ENCODE data around the gene SYMPK.

SYMPK gene

GRCh38 chr19:45822716-45823115 is 40.2 kb downstream of the SYMPK start:
- TF ChIP-seq REST (IDR thresholded peaks at IDR 0.05; ENCODE audit: insufficient replicate concordance, low read depth): no peak
- no peak for TF ChIP-seq GABPA (IDR thresholded peaks at IDR 0.05; ENCODE audit: low read depth)
- TF ChIP-seq POLR2AphosphoS5 (IDR thresholded peaks at IDR 0.05; ENCODE audit: low read depth): no peak
- TF ChIP-seq SPI1 (IDR thresholded peaks at IDR 0.05; ENCODE audit: borderline replicate concordance, low read depth): no peak
- no peak for TF ChIP-seq CTCF (IDR thresholded peaks at IDR 0.05; ENCODE audit: insufficient read depth, low read length)
- Histone ChIP-seq H3K27ac (replicated peaks) (no peak overlapping the region), H3K27me3 (ENCODE audit: insufficient read depth, poor library complexity, severe bottlenecking) (no peaks in the 10 kb centered on the region), H3K4me3 (replicated peaks; ENCODE audit: insufficient read depth, low read length) (no peak overlapping the region)
- no peak for DNase-seq (ENCODE audit: low read depth in 1 of 2, low spot score in 1 of 2)

- Histone ChIP-seq H3K4me3 (replicated peaks; ENCODE audit: insufficient read depth, low read length) (no peak overlapping the region), H3K27me3 (ENCODE audit: insufficient read depth, poor library complexity, severe bottlenecking) (no peaks in the 10 kb centered on the region), H3K27ac (replicated peaks) (no peak overlapping the region)
- DNase-seq (ENCODE audit: low read depth in 1 of 2, low spot score in 1 of 2): no peak
- no peak for TF ChIP-seq CTCF (IDR thresholded peaks at IDR 0.05; ENCODE audit: insufficient read depth, low read length)
- no peak for TF ChIP-seq GABPA (IDR thresholded peaks at IDR 0.05; ENCODE audit: low read depth)
- no peak for TF ChIP-seq REST (IDR thresholded peaks at IDR 0.05; ENCODE audit: insufficient replicate concordance, low read depth)
- no peak for TF ChIP-seq SPI1 (IDR thresholded peaks at IDR 0.05; ENCODE audit: borderline replicate concordance, low read depth)
Measured at GRCh38 chr19:45821570-45821969, 41.4 kb downstream of the SYMPK start.

DNA sequence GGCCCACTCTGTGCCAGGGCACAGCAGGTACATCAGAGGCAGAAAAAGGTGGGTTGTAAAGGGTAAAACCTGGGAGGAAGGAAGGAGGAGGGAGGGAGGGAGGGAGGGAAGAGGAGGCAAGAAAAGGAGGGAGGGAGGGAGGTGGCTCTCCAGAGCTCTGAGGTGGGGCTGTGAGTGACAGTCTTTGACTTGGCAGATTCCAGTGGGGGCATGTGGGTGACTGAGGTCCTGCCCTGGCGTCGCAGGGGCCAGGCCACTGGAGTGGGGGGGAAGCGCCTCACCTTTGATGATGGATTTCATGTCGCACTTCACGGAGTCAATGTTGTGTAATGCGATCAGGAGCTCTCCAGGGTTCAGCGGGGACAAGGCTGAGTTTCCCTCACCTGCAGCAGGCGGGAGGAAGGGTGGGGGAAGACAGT is 41.8 kb downstream of the SYMPK start:
- Histone ChIP-seq H3K4me3 (replicated peaks; ENCODE audit: insufficient read depth, low read length) (no peak overlapping the region), H3K27me3 (ENCODE audit: insufficient read depth, poor library complexity, severe bottlenecking) (no peaks in the 10 kb centered on the region), H3K27ac (replicated peaks) (no peak overlapping the region)
- no peak for DNase-seq (ENCODE audit: low read depth in 1 of 2, low spot score in 1 of 2)
- TF ChIP-seq SPI1 (IDR thresholded peaks at IDR 0.05; ENCODE audit: borderline replicate concordance, low read depth) (no peak), REST (IDR thresholded peaks at IDR 0.05; ENCODE audit: insufficient replicate concordance, low read depth) (no peak), GABPA (IDR thresholded peaks at IDR 0.05; ENCODE audit: low read depth) (no peak), CTCF (IDR thresholded peaks at IDR 0.05; ENCODE audit: insufficient read depth, low read length) (no peak), POLR2AphosphoS5 (IDR thresholded peaks at IDR 0.05; ENCODE audit: low read depth) (no peak; the same call in 1 of the 2 replicates)

All from HL-60 (cell line).